Stomach (tissue), 4 donors: Measurements from ENCODE around the gene IMMT.

ENCODE experiments used
- POLR2A ChIP-seq, 4 donors: fragments of 450-650 bp; IDR thresholded peaks; one replicate each; pipeline ENCODE4 v1.6.1; 2016; ENCODE audit warnings: antibody characterized with exemption in 4 of 4, control low read depth in 2 of 4, mild to moderate bottlenecking in 1 of 4, moderate library complexity in 1 of 4
- POLR2AphosphoS5 ChIP-seq, 3 donors: sonication (generic); formaldehyde crosslinking; IDR thresholded peaks; one replicate each; pipeline ENCODE4 v1.6.1; 2016; ENCODE audit warnings: antibody characterized with exemption in 3 of 3
- TF ChIP-seq, protein P1 (sequence below), 7 experiments: fragments of 450-650 bp in 4 of 7; fragments of 200-600 bp in 3 of 7; sonication (generic) in 3 of 7; IDR thresholded peaks; one replicate each; pipeline ENCODE4 v1.5.1; 2016 to 2019; ENCODE audit warnings: antibody characterized with exemption in 7 of 7, control low read depth in 2 of 7, mild to moderate bottlenecking in 1 of 7

DNA sequence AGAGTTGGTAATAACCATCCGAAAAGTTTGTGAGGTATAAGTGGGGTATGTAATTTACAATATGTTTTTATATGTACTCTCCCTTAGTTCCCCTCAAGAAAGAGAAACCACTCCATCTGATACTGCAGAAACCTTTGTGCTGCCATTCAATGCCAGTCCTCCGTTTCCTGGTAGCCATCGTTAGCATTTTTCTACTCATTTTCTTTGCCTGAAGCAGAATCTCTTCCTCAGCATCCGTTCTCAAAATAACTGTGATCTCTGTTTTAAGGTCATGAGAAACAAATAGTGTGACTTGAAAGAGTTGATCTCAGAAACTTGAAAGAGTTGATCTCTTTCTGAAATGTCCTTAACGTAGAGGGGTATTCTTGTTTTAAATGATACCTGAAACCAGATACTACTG lies 88.2 kb downstream of the IMMT start:
- TF ChIP-seq, protein P1, sequence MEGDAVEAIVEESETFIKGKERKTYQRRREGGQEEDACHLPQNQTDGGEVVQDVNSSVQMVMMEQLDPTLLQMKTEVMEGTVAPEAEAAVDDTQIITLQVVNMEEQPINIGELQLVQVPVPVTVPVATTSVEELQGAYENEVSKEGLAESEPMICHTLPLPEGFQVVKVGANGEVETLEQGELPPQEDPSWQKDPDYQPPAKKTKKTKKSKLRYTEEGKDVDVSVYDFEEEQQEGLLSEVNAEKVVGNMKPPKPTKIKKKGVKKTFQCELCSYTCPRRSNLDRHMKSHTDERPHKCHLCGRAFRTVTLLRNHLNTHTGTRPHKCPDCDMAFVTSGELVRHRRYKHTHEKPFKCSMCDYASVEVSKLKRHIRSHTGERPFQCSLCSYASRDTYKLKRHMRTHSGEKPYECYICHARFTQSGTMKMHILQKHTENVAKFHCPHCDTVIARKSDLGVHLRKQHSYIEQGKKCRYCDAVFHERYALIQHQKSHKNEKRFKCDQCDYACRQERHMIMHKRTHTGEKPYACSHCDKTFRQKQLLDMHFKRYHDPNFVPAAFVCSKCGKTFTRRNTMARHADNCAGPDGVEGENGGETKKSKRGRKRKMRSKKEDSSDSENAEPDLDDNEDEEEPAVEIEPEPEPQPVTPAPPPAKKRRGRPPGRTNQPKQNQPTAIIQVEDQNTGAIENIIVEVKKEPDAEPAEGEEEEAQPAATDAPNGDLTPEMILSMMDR (IDR thresholded peaks at IDR 0.05), result no peak
- TF ChIP-seq POLR2A (IDR thresholded peaks at IDR 0.05) (no peak), POLR2AphosphoS5 (IDR thresholded peaks at IDR 0.05) (no peak)
